Measurements from ENCODE around the gene ROR1. TPM values are rescaled to one million over a fixed set of nuclear protein-coding genes. Genes with fewer than 3 reads are reported as not detected.

The ROR1 gene
- total RNA-seq, 1 experiment from 2014 or later: 19.0 TPM

- no peaks in the 10 kb centered on the region for H3K9me2 ChIP-seq (ENCODE audit: insufficient read depth)
- no peaks in the 10 kb centered on the region for H3K36me3 ChIP-seq (ENCODE audit: low read depth)
- CTCF ChIA-PET: interaction anchor here (0.6 to 0.7 kb wide), 2 partner anchors 9 to 19 kb away, joined by 4 read pairs; no protein-coding TSS in a partner anchor
- H3K4me2 ChIP-seq: no peak overlapping the region
- POLR2A ChIA-PET (ENCODE audit: unreplicated experiment): no interaction called here
- 0 out of 2 replicates have a peak, but pooled peaks cover 2% of the 10 kb centered on the region for H4K20me1 ChIP-seq (ENCODE audit: insufficient read depth)
- TF ChIP-seq EZH2 (IDR thresholded peaks at IDR 0.05; ENCODE audit: low read depth) (no peak), CTCF (conservative IDR thresholded peaks at IDR 0.05) (no peak)
- no peak overlapping the region for H3K4me3 ChIP-seq
- no peak overlapping the region for H3K27ac ChIP-seq
- no peak for DNase-seq
- peaks cover 52% of the 10 kb centered on the region for H3K79me2 ChIP-seq (ENCODE audit: low read depth)
- H2AFZ ChIP-seq: no peak overlapping the region
- no peaks in the 10 kb centered on the region for H3K9me3 ChIP-seq (ENCODE audit: insufficient read depth, low read depth)
- peaks cover 5% of the 10 kb centered on the region; the same call in 1 of the 2 replicates for H3F3A ChIP-seq (ENCODE audit: insufficient read depth, low read depth)
- intact Hi-C loops (cut with micrococcal nuclease; ENCODE audit: unreplicated experiment): no loop called here
- H3K27me3 ChIP-seq (ENCODE audit: insufficient read depth, low read depth): no peaks in the 10 kb centered on the region
- H3K4me1 ChIP-seq (replicated peaks; ENCODE audit: insufficient read depth): no peaks in the 10 kb centered on the region
- BruUV-seq (replicated peaks): no TSS peak
Measured at GRCh38 chr1:63857478-63857877, 83.7 kb downstream of the ROR1 start.

- peaks cover 5% of the 10 kb centered on the region; the same call in 1 of the 2 replicates for H3F3A ChIP-seq (ENCODE audit: insufficient read depth, low read depth)
- H3K4me2 ChIP-seq: no peak overlapping the region
- no peaks in the 10 kb centered on the region for H3K9me2 ChIP-seq (ENCODE audit: insufficient read depth)
- H2AFZ ChIP-seq: no peak overlapping the region
- ChIA-PET CTCF (no interaction called here), POLR2A (ENCODE audit: unreplicated experiment) (no interaction called here)
- H4K20me1 ChIP-seq (ENCODE audit: insufficient read depth): no peaks in the 10 kb centered on the region
- TF ChIP-seq EZH2 (IDR thresholded peaks at IDR 0.05; ENCODE audit: low read depth): no peak
- intact Hi-C loops (cut with micrococcal nuclease; ENCODE audit: unreplicated experiment): no loop called here
- H3K9me3 ChIP-seq (ENCODE audit: insufficient read depth, low read depth): no peaks in the 10 kb centered on the region
- no peaks in the 10 kb centered on the region for H3K27me3 ChIP-seq (ENCODE audit: insufficient read depth, low read depth)
- no peak for DNase-seq
- no peaks in the 10 kb centered on the region for H3K36me3 ChIP-seq (ENCODE audit: low read depth)
- H3K4me3 ChIP-seq: no peak overlapping the region
- peaks cover 59% of the 10 kb centered on the region for H3K79me2 ChIP-seq (ENCODE audit: low read depth)
- BruUV-seq (replicated peaks): no TSS peak
- no peaks in the 10 kb centered on the region for H3K4me1 ChIP-seq (replicated peaks; ENCODE audit: insufficient read depth)
- no peak overlapping the region for H3K27ac ChIP-seq
Measured at GRCh38 chr1:63858153-63858552, 84.3 kb downstream of the ROR1 start.

GRCh38 chr1:63859480-63860275 is 85.9 kb downstream of the ROR1 start:
- no peaks in the 10 kb centered on the region for H3K9me2 ChIP-seq (ENCODE audit: insufficient read depth)
- no peak for DNase-seq
- no peak overlapping the region for H3K27ac ChIP-seq
- TF ChIP-seq EZH2 (IDR thresholded peaks at IDR 0.05; ENCODE audit: low read depth) (no peak), CTCF (conservative IDR thresholded peaks at IDR 0.05) (no peak)
- H3K9me3 ChIP-seq (ENCODE audit: insufficient read depth, low read depth): no peaks in the 10 kb centered on the region; the same call in 1 of the 2 replicates
- H3K27me3 ChIP-seq (ENCODE audit: insufficient read depth, low read depth): no peaks in the 10 kb centered on the region
- peaks cover 9% of the 10 kb centered on the region; the same call in 1 of the 2 replicates for H3K4me1 ChIP-seq (replicated peaks; ENCODE audit: insufficient read depth)
- H3K4me3 ChIP-seq: no peak overlapping the region
- BruUV-seq (replicated peaks): no TSS peak
- H4K20me1 ChIP-seq (ENCODE audit: insufficient read depth): no peaks in the 10 kb centered on the region
- no peak overlapping the region for H2AFZ ChIP-seq
- ChIA-PET POLR2A (ENCODE audit: unreplicated experiment) (interaction anchor here (0.6 kb wide), 1 partner anchor 59 kb away, joined by 10 read pairs; no protein-coding TSS in a partner anchor), CTCF (no interaction called here)
- intact Hi-C loops (cut with micrococcal nuclease; ENCODE audit: unreplicated experiment): no loop called here
- peaks cover 70% of the 10 kb centered on the region for H3K79me2 ChIP-seq (ENCODE audit: low read depth)
- H3K36me3 ChIP-seq (ENCODE audit: low read depth): no peaks in the 10 kb centered on the region
- H3F3A ChIP-seq (ENCODE audit: insufficient read depth, low read depth): peaks cover 5% of the 10 kb centered on the region; the same call in 1 of the 2 replicates
- H3K4me2 ChIP-seq: no peak overlapping the region
